Measurements from ENCODE around the gene PHYKPL.

- TF ChIP-seq POLR2A (IDR thresholded peaks at IDR 0.05) = no peak
- TF ChIP-seq CTCF (IDR thresholded peaks at IDR 0.05) = no peak
Observed at GRCh38 chr5:178267876-178268275, 35.3 kb upstream of the PHYKPL start.
